IPS-NIHi7 (cell line): Measurements from ENCODE around the gene FOXK2.

Experiments used
- DNase-seq: peaks from one replicate; pipeline ENCODE4 v3.0.0; 2012; ENCODE audit warnings: mixed read lengths; ENCODE audit errors: extremely low spot score

Gene FOXK2

GRCh38 chr17:82605939-82606600 is 86.5 kb downstream of the FOXK2 start:
- no peak for DNase-seq

DNA sequence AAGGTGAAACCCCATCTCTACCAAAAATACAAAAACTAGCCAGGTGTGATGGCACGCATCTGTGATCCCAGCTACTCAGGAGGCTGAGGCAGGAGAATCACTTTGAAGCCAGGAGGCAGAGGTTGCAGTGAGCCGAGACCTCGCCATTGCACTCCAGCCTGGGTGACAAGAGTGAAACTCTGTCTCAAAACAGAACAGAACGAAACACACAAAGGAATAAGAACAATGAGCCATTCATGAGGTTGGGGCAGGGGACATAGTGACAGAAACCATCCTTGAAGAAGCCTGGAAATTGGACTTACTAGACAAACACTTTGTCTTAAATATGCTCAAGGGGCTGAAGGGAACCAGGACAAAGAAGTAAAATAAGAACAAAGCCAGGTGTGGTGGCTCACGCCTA is 89.3 kb downstream of the FOXK2 start:
- DNase-seq: no peak

DNA sequence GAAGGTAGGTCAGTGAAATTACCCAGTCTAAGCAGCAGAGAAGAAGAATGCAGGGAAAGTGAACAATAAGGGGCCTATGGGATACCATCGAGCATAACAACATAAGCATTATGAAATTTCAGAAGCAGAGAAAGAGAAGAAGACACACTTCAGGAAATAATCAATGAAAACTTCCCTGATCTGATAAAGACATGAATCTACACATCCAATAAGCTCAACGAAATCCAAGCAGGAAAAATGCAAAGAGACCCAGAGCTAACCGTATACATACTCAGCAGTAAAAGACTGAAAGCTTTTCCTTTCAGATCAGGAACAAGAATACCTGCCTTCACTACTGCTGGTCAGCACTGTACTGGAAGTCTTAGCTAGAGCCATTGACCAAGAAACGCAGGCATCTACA is 90.1 kb downstream of the FOXK2 start:
- DNase-seq: no peak

DNA sequence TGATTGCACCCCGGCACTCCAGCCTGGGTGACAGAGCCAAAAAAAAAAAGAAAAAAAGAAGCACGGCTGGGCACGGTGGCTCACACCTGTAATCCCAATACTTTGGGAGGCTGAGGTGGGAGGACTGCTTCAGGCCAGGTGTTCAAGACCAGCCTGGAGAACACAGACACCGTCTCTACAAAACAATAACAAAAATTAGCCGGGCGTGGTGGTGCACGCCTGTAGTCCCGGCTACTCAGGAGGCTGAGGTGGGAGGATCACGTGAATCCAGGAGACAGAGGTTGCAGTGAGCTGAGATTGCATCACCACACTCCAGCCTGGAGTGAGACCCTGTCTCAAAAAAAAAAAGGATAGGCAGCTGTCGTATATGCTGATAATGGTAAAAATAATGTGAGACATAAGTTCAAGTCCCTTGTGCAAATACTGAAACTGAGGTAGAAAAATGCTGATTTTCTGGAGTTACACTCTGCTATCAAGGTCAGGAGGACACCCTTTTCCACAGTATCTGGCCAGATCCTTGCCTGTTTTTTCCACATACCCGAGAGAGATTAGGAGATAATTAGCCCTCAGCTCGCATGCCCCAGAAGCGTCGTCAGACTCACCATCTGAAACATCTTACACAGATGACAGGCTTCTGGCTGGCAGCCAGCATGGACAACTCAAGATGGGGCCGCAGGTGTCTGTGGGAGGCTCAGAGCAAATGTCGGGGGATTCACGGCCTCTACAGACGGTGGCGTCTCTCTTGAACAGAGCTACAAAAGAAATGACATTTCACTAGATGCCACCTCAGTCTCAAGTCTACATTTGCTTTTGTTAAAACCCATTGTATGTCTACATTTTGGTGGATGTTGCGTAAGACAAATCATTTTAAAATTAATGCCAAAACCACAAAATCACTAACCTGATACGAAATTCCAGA is 91.9 kb downstream of the FOXK2 start:
- DNase-seq: no peak

DNA sequence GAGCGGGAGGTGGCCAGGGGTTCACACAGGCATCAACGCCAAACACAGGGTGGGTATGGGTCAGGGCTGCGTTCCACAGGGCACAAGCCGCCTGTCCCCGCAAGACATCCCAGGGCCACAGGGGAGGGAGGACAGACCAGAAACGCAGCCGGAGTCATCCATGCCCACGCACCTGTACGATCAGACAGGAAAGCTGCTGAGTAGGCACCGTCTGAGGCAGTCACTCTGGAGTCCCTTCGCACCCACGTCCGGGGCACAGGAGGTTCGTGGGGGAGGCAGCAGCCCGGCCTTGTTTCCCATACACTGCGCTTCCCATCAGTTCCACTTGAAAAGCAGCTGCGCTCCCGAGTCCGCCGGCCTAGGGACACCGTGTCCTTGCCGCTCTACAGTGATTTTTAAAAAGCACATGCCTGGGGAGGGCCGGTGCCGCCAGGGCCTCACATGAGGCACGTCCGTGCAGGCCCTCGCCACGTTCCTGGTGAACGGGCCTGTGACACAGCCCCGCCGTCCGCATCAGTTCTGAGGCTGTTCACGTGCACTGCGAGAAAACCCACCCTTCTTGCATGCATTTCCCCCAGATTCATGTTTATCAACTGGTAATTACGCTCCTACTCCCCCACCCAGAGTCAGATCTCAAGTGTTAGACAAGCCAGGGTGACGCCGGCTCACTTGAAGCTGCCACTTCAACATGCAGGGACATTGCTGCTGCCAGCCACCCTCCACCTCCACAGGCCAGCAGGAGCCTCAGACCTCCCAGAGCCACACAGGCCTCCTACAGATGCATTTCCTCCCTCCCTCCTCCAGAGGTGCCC is 94.0 kb downstream of the FOXK2 start:
- DNase-seq: no peak

DNA sequence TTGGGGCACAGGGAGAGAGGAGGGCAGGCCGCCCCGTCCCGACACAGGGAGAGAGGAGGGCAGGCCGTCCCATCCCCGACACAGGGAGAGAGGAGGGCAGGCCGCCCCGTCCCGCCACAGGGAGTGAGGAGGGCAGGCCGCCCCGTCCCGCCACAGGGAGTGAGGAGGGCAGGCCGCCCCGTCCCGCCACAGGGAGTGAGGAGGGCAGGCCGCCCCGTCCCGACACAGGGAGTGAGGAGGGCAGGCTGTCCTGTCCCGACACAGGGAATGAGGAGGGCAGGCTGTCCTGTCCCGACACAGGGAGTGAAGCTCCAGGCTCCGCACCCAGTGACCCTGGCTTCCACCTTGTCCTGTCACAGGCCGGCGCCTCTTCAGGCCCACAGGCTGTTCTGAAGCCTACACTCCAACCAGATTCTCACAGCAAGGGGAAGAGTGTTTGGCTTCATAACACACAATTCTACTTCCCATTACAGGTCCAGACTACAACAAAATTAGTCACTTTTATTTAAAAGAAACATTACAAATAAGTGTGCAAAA is 94.6 kb downstream of the FOXK2 start:
- no peak for DNase-seq

DNA sequence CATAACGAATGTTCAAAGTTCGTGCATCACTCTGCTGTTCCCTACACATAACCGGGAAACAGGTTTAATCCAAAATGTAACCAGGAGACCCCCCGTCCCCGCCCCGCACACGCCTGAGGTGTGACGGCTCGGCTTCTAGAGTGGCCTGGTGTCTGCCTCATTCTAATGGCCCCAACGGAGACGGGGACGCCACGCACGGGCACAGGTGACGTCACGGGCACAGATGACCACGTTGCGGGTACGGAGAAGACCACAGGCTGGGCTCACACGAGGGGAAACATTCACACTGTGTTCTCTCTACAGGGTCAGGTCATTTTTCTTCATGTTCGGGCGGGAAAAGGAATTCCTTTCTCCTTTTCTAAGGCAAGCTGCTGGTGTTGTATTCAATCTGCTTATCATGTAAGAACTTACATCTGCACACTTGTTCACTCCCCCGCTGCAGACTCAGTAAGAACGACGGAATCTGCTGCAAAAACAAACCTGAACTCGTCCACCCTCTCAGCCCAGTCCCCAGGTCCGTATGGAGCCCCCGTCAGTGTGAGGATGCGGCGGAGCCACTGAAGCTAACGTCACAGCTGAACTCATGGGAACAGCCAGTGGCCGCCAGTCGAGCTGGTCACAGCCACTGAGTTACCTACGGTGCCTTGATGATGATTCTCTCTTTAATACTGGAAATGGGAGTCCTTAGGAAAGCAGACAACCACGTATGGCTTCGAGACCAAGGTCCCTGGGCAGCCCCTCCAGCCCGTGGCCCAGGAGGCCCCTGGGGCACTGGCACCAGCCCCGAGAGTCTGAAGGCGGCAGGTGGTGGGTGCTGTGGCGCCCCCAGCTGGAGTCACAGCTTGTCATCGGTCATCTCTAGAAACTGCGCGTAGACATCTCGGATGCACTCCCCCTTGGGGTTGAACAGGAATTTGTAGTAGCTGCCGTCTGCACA is 95.8 kb downstream of the FOXK2 start:
- DNase-seq: no peak

DNA sequence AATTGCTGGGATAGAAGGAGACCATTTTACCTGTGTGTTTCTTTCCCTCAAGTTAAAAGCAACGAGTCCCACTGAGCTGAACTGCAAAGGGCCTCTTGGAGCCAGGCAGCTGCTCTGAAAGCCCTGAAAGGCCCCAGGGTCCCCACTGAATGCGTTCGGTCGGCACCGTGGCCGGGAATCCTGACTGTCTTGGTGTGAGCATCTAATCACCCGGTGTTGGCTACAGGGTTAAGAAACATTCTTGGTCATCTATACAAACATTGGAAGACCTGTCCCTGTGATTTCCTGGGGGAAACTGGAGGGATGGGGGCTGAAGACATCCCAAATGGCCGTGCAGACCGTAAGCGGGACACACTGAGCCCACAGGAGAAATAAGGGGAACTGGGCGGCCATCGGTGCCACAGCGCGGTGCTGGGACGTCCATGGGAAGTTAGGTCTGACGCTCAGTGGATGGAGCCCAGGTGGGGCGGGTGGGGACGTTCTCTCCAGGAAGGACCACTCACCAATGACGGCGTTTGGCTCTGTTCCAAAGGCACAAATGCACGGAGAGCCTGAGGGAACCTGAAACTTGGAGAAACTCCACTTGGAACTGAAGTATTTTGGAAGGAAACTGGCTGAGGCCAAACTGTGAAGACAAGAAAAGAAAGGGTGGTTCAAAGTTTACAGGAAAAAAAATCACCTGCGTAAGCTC is 96.6 kb downstream of the FOXK2 start:
- DNase-seq: no peak

GRCh38 chr17:82619211-82619610 is 99.7 kb downstream of the FOXK2 start:
- no peak for DNase-seq

DNA sequence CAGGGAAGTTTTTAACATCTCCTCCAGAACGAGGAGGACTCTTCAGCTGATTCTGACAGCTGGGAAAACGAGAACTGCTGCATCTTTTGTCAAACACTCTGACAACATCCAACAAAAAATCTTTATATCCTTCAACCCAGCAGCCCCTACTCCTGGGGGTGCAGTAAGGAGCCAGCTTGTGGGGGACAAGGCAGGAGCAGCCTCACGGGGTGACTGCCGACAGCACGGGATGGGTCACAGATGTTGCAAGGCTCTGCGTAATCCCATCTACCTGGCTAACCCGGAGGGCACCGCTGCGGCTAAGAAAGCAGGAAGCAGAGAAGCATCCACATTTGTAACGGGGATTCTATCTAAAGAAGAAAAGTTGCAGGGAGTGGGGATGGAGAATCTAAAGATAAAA is 100.1 kb downstream of the FOXK2 start:
- no peak for DNase-seq

- DNase-seq: no peak
Observed at GRCh38 chr17:82623707-82624106, 104.2 kb downstream of the FOXK2 start.

- no peak for DNase-seq
Observed at GRCh38 chr17:82627405-82627804, 107.9 kb downstream of the FOXK2 start.

GRCh38 chr17:82629748-82630147 is 110.2 kb downstream of the FOXK2 start:
- no peak for DNase-seq

DNA sequence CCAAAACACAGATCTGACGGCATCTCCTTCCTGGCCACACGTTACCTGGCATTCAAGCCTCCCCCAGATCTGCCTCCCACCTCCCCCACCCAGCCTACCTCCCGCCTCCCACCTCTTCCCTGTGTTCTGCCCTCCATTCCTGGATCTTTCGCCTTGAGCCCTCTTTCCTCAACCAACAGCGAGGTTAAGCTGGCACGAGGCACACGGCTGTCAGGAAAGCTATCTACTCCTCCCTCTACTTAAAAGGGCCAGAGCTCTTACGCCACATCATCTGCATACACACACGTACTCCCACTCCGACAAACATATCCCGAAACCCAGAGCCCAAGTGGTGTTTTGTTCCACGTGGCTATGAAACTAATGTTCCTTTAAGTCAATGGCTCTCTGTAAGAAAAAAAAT is 110.7 kb downstream of the FOXK2 start:
- no peak for DNase-seq

DNA sequence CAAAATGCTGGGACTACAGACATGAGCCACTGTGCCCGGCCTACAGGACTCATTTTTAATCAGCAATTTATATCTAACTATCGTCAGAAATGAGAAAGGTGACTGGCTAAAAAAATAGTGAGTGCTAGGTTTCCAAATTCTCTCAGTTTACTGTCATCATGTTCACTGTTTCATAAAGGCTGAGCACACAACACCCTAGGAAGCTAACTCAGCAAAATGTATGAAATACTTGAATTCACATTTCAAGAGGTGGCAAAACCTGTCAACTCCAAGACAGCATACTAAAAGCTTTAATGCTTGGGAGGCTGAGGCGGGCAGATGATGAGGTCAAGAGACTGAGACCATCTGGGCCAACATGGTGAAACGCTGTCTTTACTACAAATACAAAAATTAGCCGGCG is 112.0 kb downstream of the FOXK2 start:
- no peak for DNase-seq

GRCh38 chr17:82632451-82632850 is 112.9 kb downstream of the FOXK2 start:
- DNase-seq: no peak

- no peak for DNase-seq
Observed at GRCh38 chr17:82633343-82633742, 113.8 kb downstream of the FOXK2 start.

GRCh38 chr17:82636626-82637598 is 117.4 kb downstream of the FOXK2 start:
- DNase-seq: no peak

DNA sequence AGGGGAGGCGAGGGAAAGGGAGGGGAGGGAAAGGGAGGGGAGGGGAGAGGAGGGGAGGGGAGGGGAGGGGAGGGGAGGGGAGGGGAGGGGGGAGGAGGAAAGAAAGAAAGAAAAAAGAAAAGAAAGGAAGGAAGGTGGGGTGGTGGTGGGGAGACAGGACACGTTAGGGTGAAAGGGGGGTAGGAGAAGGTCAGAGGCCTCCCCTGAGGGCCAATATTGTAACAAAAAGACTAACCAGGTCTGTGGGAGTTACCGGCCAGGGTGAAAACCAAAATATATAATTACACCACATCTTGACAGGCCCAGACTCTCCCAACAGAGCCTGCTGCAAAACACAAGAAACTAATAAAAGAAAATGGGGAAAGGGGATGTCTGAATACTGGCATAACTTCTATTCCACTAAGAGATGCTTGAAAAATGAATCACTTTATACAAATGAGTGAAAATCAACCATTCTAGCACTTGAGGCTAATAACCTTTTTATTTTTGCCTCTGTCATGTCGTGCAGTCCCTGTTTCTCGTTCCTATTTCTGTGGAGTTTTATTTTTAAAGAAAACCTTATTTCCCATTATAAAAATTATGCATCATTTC is 118.7 kb downstream of the FOXK2 start:
- DNase-seq: no peak
